ENCODE results near the gene TMEM248.

TMEM248 gene

DNA sequence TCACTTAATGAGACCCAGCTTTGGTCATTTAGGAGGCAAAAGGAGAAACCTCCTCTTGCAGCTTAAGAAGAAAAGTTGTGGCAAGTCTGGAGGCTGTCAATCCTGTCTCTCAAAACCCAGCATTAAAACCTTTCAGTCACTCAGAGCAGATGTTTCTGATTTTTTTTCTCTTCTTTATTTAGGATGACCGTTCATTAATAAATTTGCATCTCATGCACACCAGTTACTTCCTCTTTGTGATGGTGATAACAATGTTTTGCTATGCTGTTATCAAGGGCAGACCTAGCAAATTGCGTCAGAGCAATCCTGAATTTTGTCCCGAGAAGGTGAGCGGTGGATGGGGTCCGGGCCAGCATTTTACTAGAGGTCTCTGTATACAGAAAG is 32.0 kb downstream of the TMEM248 start:
- Histone ChIP-seq H3K4me1 (ENCODE audit: low read depth, poor library complexity, severe bottlenecking) (no peaks in the 10 kb centered on the region), H3K27me3 (ENCODE audit: insufficient read depth, low read depth) (no peaks in the 10 kb centered on the region), H3K27ac (no peak overlapping the region), H3K9ac (no peak overlapping the region), H2AFZ (ENCODE audit: low read depth) (no peak overlapping the region), H3K79me2 (ENCODE audit: insufficient read depth, low read depth) (no peaks in the 10 kb centered on the region; the same call in 1 of the 2 replicates), H3K36me3 (ENCODE audit: insufficient read depth) (peaks cover 6% of the 10 kb centered on the region; the same call in 1 of the 2 replicates), H3K4me3 (IDR thresholded peaks at IDR 0.05; ENCODE audit: insufficient read depth, low read depth, low read length) (no peak overlapping the region), H3K4me2 (no peak overlapping the region), H4K20me1 (ENCODE audit: insufficient read depth) (no peaks in the 10 kb centered on the region)
- TF ChIP-seq, protein P1, sequence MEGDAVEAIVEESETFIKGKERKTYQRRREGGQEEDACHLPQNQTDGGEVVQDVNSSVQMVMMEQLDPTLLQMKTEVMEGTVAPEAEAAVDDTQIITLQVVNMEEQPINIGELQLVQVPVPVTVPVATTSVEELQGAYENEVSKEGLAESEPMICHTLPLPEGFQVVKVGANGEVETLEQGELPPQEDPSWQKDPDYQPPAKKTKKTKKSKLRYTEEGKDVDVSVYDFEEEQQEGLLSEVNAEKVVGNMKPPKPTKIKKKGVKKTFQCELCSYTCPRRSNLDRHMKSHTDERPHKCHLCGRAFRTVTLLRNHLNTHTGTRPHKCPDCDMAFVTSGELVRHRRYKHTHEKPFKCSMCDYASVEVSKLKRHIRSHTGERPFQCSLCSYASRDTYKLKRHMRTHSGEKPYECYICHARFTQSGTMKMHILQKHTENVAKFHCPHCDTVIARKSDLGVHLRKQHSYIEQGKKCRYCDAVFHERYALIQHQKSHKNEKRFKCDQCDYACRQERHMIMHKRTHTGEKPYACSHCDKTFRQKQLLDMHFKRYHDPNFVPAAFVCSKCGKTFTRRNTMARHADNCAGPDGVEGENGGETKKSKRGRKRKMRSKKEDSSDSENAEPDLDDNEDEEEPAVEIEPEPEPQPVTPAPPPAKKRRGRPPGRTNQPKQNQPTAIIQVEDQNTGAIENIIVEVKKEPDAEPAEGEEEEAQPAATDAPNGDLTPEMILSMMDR (conservative IDR thresholded peaks at IDR 0.05; ENCODE audit: low read depth, low read length) = no peak

DNA sequence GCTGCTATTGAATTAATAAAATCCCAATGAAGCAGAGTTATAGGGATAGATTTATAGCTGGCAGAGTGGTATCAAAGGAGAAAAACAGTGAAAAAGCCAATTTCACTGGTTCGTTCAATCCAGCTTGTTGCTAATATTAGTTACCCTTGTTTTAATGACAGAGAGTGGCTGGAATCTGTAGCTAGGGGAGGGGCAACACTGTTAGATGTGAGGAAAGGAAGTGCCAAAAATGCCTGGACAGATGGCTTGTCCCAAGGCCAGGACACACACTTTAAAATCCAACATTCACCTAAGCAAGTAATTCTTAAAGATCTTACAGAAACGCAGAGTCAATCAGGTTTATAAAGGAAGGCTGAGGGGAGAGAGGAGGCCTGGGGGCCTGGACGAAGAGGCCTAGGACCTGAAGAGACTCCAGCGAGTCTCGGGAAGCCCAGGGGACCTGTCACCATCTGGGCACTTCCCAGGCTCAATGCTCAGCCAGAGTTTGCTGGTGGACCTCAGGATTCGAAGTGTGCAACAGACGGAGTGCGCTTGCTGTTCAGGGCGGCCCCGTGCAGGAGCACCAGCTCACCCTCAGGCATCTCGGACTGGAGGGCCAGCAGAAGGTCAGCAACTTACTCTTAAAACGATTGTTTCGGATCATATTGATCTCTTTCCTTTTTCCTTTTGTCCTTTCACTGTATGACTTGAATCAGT is 36.7 kb downstream of the TMEM248 start:
- Histone ChIP-seq H2AFZ (ENCODE audit: low read depth) (no peak overlapping the region), H3K4me1 (ENCODE audit: low read depth, poor library complexity, severe bottlenecking) (no peaks in the 10 kb centered on the region), H3K4me3 (IDR thresholded peaks at IDR 0.05; ENCODE audit: insufficient read depth, low read depth, low read length) (no peak overlapping the region), H4K20me1 (ENCODE audit: insufficient read depth) (no peaks in the 10 kb centered on the region), H3K9ac (no peak overlapping the region), H3K79me2 (ENCODE audit: insufficient read depth, low read depth) (no peaks in the 10 kb centered on the region), H3K36me3 (ENCODE audit: insufficient read depth) (peaks cover 2% of the 10 kb centered on the region; the same call in 1 of the 2 replicates), H3K27me3 (ENCODE audit: insufficient read depth, low read depth) (no peaks in the 10 kb centered on the region), H3K4me2 (no peak overlapping the region), H3K27ac (no peak overlapping the region)
- TF ChIP-seq, protein P1 (conservative IDR thresholded peaks at IDR 0.05; ENCODE audit: low read depth, low read length) = no peak

DNA sequence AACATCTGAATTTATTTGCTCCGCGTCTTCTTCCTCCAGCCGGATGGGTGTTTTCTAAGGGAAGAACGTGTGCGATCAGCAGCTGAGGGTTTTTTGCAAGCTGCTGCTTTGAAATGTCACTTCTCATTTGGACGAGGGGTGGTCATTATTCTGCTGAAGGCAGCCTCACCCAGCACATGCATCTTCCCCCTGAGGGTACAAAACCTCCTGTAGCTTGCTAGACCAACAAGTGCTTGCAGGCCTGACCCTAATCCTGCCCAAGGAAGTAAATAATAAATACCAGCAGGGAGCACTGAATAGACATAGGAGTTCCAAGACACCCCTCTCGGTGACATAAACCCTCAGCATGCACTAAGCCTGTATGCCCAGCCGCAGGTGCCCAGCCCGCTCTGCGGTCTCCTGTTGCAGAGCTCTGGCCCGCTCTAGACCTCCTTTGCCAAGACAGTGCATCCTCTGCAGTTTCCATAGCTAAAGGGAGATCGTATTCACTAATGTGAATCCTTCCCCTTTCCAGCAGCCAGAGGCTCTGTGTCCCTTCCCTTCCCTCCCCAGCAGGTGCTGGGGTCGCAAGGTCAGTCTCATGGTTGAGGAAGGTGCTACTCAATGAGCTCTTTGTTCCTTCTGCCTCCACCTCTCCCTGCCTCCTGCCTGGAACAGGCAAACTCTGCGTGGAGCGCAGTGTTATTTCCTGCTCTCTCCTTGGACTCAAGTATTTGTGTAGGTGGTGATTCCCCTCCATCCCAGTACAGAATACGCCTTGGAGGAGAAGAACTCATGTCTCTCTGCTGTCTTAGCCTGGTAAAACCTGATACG is 37.7 kb downstream of the TMEM248 start:
- Histone ChIP-seq H3K4me1 (ENCODE audit: low read depth, poor library complexity, severe bottlenecking) (no peaks in the 10 kb centered on the region), H4K20me1 (ENCODE audit: insufficient read depth) (no peaks in the 10 kb centered on the region), H3K79me2 (ENCODE audit: insufficient read depth, low read depth) (no peaks in the 10 kb centered on the region), H3K27me3 (ENCODE audit: insufficient read depth, low read depth) (no peaks in the 10 kb centered on the region), H3K36me3 (ENCODE audit: insufficient read depth) (peaks cover 2% of the 10 kb centered on the region; the same call in 1 of the 2 replicates), H3K4me2 (no peak overlapping the region), H2AFZ (ENCODE audit: low read depth) (no peak overlapping the region), H3K27ac (no peak overlapping the region), H3K4me3 (IDR thresholded peaks at IDR 0.05; ENCODE audit: insufficient read depth, low read depth, low read length) (no peak overlapping the region), H3K9ac (no peak overlapping the region)
- TF ChIP-seq, protein P1 (conservative IDR thresholded peaks at IDR 0.05; ENCODE audit: low read depth, low read length) = no peak

DNA sequence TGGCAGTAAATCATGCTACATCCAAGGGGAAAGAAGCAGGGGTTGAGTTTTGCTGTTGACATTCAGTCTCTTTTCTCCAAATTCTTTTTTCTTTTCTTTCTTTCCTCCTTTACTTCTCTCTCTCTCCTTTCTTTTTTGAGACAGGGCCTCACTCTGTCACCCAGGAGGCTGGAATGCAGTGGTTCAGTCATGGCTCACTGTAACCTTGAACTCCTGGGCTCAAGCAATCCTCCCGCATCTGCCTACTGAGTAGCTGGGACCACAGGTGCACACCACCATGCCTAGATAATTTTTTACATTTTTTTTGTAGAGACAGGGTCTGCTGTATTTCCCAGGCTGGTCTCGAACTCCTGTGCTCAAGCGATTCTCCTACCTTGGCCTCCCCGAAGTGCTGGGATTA is 39.2 kb downstream of the TMEM248 start:
- no peaks in the 10 kb centered on the region for H3K79me2 ChIP-seq (ENCODE audit: insufficient read depth, low read depth)
- TF ChIP-seq, protein P1 (conservative IDR thresholded peaks at IDR 0.05; ENCODE audit: low read depth, low read length) = no peak
- peaks cover 2% of the 10 kb centered on the region; the same call in 1 of the 2 replicates for H3K36me3 ChIP-seq (ENCODE audit: insufficient read depth)
- H3K4me1 ChIP-seq (ENCODE audit: low read depth, poor library complexity, severe bottlenecking) = no peaks in the 10 kb centered on the region
- no peak overlapping the region for H3K27ac ChIP-seq
- no peaks in the 10 kb centered on the region for H4K20me1 ChIP-seq (ENCODE audit: insufficient read depth)
- H3K9ac ChIP-seq = no peak overlapping the region
- no peak overlapping the region for H3K4me2 ChIP-seq
- no peak overlapping the region for H2AFZ ChIP-seq (ENCODE audit: low read depth)
- no peak overlapping the region for H3K4me3 ChIP-seq (IDR thresholded peaks at IDR 0.05; ENCODE audit: insufficient read depth, low read depth, low read length)
- H3K27me3 ChIP-seq (ENCODE audit: insufficient read depth, low read depth) = no peaks in the 10 kb centered on the region
